HG02884 (cell line): ENCODE measurements around the gene C3orf80.
A peak's percentile ranks its signal among the peaks of the same experiment; 100 is the strongest.
"Not testable (repeated sequence)": the region's sequence is repeated elsewhere in the genome, so short reads cannot be mapped to it uniquely, and the experiment has no call there.

Experiments
- ATAC-seq: cut with Tn5 transposase; IDR thresholded peaks from one replicate; pipeline ENCODE4 v1.9.1; 2021; ENCODE audit warnings: mild to moderate bottlenecking, moderate library complexity; ENCODE audit not compliant: unreplicated experiment

Gene C3orf80

GRCh38 chr3:160210799-160211221 is 14.4 kb upstream of the C3orf80 start:
- peak; percentile 59 for ATAC-seq

DNA sequence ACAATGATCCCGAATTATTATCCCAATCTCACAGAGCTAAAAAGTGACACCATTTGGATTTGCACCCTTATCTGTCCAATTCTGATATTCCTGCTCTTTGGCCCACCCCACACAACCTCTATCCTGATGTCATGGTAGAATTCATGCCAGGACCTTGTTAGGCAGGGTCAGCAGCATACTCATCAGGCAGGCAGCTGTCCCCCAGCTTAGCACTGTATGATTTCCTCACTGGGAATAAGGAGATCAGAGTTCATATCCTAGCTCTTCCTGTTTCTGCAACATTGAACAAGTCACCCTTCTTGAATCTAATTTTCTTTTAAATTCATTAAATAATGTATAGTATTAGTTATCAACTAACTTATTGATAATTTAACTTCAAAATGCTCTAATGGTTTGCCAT is 12.0 kb upstream of the C3orf80 start:
- ATAC-seq, result no peak

DNA sequence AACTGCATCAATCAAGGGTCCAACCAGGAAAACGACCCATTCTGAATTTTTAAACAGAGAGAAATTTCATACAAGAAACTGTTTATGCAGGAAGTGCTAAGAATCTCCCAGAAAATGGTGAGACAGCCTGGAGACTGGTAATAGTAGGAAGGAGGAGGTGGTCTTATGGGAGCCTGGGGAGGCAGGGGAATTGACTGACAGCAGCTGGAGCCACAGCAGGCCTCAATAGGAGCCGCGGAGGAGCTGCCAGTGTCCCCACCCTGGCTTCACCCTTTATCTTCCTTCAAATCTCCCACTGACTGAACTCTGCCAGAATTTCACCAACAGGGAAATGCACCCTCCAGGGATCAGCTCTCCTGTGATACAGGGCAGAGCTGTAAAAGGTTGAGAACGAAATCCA is 7.5 kb upstream of the C3orf80 start:
- no peak for ATAC-seq

- ATAC-seq, result no peak
These were observed 7.1 kb upstream of the C3orf80 start for GRCh38 chr3:160218136-160218535.

- no peak for ATAC-seq
These were observed 5.2 kb upstream of the C3orf80 start for GRCh38 chr3:160220038-160220437.

GRCh38 chr3:160221019-160221418 is 4.2 kb upstream of the C3orf80 start:
- ATAC-seq, result no peak

GRCh38 chr3:160224256-160224655 is 966 bp upstream of the C3orf80 start:
- ATAC-seq, result no peak

DNA sequence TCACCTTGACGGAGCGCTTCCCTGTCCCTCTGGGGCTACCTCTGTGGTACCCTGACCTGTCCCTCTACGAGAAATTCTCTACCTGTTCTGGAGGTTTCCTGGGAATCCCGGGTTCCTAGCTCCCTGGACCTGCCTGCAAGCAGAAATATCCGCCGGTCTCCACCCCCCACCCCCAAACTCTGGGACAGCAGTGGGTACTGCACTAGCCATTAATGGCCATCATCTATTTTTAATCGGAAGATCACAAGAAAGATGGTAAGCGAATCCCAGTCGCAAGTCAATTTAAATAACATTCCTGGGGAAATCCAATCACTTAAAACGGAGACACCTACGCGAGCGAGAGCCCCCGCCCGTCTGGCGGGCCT is 429 bp upstream of the C3orf80 start:
- ATAC-seq, result no peak

- ATAC-seq, result peak; percentile 21
These were observed 1.0 kb downstream of the C3orf80 start for GRCh38 chr3:160226026-160226907.

DNA sequence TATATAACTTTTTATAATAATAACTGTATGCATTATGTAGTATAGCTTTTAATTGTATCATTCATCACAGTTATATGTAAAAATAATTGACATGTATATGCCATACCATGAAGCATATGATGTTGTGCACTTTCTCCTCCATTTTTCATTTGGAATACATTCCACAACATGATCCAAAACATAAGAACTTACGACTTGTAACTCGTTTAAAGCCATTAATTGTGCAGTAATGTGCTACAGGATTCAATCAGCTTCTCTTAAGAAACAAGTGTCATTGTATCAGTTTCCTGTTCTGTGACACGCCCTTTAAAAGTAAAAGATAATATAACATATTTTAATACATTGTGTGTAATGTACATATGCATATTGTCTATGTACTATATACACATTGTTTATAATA is 2.2 kb downstream of the C3orf80 start:
- no peak for ATAC-seq

GRCh38 chr3:160232014-160232413 is 6.8 kb downstream of the C3orf80 start:
- ATAC-seq, result no peak

- ATAC-seq, result not testable (repeated sequence)
These were observed 15.5 kb downstream of the C3orf80 start for GRCh38 chr3:160240719-160241118.

GRCh38 chr3:160245261-160245800 is 20.1 kb downstream of the C3orf80 start:
- ATAC-seq, result no peak

DNA sequence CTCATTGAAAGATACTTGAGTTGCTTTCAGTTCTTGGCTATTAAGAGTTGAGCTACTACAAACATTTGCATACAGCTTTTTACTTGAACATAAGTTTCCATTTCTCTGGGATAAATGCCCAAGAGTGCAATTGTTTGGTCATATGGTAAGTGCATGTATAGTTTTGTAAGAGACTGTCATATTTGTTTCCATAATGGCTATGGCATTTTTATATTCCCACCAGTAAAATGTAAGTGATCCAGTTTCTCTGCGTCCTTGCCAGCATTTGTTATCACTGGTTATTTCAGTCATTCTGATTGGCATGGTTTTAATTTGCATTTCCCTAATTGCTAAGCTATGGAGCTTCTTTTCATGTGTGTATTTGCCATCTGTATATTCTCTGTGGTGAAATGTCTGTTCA is 22.5 kb downstream of the C3orf80 start:
- no peak for ATAC-seq

- no peak for ATAC-seq
These were observed 28.1 kb downstream of the C3orf80 start for GRCh38 chr3:160253298-160253697.

DNA sequence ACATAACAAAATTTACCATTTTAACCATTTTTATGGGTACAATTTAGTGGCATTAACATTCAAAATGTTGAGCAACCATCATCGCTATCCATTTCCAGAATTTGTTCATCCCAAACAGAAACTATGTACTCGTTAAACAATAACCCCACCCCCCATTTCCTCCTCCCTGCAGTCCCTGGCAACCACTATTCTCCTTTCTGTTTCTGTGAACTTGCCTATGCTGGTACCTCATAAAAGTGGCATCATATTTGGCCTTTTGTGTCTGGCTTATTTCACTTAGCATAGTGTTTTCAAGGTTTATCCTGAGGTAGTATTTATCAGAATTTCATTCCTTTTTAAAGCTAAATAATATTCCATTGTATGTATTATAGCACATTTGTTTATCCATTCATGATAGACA is 32.4 kb downstream of the C3orf80 start:
- ATAC-seq, result no peak

DNA sequence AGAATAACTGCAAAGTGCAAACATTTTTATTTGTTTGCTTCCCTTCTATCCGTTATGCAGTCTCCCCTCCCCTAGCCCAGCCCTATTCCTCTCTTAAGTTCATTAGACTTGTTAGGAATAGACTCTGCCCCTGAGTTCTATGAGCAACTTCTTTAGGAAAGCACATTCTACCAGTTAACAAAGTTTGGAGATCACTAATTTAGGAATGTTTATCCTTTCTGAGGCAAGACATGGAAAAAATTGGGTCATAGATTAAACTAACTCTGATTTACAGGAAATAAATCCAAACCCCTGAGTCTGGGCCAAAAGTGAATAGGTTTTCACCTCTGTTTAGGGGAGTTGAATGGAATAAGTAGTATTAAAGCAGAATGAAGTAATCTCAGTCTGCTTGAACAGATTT is 34.4 kb downstream of the C3orf80 start:
- ATAC-seq, result no peak

- ATAC-seq, result no peak
These were observed 35.5 kb downstream of the C3orf80 start for GRCh38 chr3:160260587-160261270.

DNA sequence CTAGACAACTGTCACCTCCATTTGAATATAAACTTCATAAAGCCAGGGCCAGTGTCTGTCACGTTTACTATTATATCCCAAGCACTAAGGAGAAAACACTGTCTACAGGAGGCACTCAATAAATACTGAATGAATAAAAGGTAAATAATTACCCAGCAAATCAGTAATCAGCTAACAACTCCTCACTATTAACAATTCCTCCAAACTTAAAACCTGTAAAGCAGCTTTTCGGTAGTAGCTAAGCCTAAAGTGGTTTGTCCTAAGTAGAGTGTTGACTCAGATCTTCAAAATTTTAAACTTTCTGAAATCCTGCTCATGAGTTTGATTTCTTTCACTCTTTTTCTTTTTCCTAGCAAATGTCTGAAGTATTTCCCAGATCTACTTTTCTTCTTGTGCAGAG is 39.9 kb downstream of the C3orf80 start:
- ATAC-seq, result no peak
